HG03025 (cell line): ENCODE measurements around the gene NARS2.
A peak's percentile ranks its signal among the peaks of the same experiment; 100 is the strongest.
"Not testable (repeated sequence)": the region's sequence is repeated elsewhere in the genome, so short reads cannot be mapped to it uniquely, and the experiment has no call there.

ENCODE experiments used
- ATAC-seq: cut with Tn5 transposase; IDR thresholded peaks from one replicate; pipeline ENCODE4 v1.9.1; 2021; ENCODE audit warnings: mild to moderate bottlenecking, moderate library complexity; ENCODE audit not compliant: unreplicated experiment, low FRiP score

Gene NARS2

DNA sequence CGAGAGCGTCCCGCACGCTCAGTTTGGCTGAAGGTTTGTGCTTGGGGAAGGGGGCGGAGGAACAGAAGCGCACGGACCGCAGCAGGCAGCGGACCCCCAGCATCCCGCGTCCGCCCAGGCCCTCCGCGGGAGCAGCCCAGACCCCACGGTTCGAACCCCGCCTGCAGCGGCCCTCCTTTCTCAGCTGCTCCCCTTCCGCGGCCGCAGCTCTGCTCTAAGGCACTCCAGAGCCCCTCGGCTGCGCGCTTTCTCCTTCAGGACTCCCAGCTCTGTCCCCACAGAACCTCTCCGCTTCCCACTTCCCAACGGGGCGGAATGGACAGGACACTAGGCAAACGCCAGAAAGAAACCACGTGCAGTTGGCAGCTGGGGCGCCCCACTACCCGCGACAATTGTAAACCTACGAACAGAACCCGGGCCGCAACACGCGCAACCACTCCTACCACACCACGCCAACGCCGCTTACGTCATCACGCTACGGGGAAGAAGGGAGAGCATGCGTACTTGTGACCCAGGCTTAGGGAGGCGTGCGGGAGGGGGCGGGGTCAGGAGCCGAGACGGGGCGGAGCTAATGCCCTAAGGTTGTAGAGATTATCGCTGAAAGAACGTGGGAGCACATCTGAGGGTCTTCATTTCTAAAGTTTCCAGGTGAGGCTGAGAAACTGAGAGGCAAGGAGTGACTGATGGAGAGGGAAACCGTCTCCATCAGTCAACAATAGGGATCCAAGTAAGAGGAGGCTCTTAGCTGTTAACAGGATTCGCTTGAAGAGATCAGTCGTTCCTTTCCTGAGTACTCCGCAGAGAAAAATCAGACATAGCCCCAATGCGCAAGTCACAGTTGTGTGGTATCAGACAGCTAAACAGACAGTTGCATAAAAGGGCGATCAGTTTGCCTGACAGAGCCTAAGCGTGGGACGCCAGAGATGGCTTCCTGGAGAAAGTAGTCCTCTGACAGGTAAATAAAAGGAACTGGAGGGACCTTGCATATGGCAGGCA lies at the start of gene NARS2:
NARS2 (minus strand) TSS at position 479 of the 996 bp plus-strand sequence; CDS start at position 103, 376 bp downstream.
- peak; percentile 89 for ATAC-seq

DNA sequence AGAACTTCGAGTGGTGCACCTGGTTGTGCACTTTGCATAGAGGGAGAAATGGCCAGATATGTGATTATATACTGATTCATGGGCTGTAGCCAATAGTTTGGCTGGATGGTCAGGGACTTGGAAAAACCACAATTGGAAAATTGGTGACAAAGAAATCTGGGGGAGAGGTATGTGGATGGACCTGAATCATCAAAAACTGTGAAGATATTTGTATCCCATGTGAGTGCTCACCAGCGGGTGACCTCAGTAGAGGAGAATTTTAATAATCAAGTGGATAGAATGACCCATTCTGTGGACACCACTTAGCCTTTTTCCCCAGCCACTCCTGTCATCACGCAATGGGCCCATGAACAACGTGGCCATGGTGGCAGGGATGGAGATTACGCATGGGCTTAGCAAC lies 48.0 kb upstream of the NARS2 start:
- no peak for ATAC-seq

GRCh38 chr11:78620159-78620558 lies 45.5 kb upstream of the NARS2 start:
- no peak for ATAC-seq

DNA sequence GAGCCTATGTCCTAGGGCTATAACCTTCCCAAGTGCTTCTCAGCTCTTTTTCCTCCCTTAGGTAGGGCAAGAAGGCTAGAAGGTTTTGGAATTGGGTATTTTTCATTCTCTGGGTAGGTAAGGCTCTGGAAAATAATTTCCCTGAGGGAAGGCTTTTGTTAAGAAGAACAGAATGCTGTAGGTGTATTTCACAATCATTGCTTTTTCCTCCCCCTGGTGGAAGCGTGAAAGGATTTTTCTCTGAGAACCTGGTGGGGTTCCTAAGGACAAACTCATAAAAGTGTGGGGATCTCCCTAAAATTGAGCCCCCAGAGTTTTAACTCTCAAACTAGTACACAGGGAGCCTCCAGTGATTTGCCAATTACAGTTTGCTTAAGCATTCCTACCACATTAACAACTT lies 41.1 kb upstream of the NARS2 start:
- no peak for ATAC-seq

DNA sequence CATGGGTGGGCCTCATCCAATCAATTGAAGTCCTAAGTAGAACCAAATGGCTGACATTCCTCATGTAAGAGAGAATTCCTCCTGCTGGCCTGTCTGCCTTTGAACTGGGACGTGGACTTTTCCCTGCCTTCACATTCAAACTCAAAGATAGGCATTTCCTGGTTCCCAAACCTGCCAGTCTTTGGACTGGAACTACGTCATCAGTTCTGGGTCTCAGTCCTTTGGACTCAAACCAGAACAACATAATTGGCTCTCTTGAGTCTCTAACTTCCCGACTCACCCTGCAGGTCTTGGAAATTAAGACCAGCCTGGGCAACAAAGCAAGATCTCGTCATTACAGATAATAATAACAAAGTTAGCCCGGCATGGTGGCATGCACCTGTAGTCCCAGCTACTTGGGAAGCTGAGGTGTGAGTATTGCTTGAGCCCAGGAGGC lies 38.7 kb upstream of the NARS2 start:
- ATAC-seq: no peak

DNA sequence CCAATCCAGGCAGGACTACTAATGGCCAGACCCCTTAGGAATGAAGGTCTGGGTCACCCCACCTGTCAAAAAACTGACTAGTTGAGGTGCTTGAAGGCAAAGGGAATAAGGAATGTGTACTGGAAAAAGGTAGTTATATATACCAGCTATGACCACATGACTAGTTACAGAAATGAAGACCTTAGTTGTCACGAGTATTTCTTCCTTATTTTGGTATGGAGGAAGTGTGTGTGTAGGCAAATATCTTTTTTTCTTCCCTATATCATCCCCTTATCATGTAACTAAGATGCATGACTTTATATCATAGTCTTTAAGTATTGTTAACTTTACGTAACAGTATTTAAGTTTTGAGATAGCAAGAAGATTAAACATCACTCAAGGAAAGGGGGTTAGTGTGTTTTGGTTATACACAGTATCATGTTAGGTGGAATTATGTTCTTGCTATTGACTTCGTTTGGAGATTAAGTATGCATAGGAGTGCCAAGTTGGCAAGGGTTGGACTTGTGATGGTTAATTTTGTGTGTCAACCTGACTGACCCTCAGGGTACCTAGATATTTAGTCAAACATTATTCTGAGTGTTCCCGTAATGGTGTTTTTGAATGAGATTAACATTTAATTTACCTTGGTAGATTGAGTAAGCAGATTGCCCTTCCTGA lies 38.2 kb upstream of the NARS2 start:
- no peak for ATAC-seq

DNA sequence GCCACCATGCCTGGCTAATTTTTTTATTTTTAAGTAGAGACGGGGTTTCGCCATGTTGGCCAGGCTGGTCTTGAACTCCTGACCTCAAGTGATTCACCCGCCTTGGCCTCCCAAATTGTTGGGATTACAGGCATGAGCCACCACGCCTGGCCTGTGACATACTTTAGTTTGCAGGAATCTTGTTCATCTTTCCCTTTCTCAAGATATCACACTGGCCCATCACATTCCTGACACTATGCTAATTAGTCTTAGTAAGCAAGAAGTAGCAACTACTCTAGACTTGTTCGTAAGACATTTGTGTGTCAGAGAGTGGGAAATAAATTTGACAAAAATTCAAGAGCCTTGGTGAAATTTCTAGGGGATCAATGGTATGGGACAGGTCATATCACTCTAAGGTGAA lies 34.7 kb upstream of the NARS2 start:
- not testable (repeated sequence) for ATAC-seq

- ATAC-seq: no peak
Measured at GRCh38 chr11:78607696-78608095, 33.0 kb upstream of the NARS2 start.

DNA sequence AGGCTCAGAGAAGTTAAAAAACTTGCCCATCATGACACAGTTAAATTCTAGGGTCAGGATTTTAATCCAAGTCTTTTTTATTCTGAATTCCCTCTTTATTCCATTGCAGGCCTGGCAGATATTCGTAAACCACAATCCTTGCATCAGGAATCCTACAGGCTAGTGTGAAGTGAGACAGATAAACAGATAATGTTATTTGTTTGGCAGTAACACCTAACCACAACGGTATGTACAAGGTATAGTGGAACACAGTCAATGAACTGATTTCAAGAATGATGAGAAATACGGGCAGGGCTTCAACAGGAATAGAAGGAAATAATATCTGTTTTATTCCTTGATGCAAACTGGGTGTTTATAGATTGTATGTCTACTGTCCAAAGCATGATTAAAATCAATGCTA lies 32.0 kb upstream of the NARS2 start:
- no peak for ATAC-seq

DNA sequence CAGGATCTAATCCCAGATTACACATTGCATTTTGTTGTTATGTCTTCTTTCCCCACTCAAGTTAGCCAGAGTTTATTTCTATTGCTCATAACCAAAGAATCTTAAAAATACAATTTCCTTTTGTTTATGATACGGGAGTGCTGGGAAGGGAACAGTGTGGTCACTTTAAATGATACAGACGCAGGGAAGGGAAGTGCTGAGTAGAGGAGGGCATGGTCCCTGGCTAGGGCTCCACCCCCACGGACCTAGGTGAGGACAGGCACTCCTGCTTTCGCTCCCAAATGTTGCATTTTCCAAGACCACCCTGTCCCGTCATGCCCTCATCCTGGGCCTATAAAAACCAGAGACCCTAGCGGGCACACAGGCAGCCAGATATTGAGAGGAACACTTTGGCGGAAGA lies 30.6 kb upstream of the NARS2 start:
- no peak for ATAC-seq

DNA sequence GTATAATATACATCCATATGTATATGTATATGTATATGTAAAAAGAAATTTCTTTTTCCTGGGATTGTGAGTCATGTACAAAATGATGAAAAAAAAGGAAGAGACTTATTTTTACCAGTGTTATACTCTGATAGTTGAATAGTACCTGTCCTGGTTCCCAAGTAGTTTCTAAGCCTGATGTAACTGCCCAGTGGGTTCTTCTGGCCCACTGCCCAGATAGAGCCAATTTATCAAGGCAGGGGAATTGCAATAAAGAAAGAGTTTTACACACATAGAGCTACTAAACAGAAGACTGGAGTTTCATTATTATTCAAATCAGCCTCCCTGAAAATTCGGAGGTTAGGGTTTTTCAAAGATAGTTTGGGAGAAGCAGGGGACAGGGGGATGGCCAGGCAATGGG lies 29.1 kb upstream of the NARS2 start:
- no peak for ATAC-seq

GRCh38 chr11:78602771-78603170 lies 28.1 kb upstream of the NARS2 start:
- not testable (repeated sequence) for ATAC-seq

- ATAC-seq: not testable (repeated sequence)
Measured at GRCh38 chr11:78601066-78601465, 26.4 kb upstream of the NARS2 start.

- ATAC-seq: not testable (repeated sequence)
Measured at GRCh38 chr11:78597579-78597978, 22.9 kb upstream of the NARS2 start.

DNA sequence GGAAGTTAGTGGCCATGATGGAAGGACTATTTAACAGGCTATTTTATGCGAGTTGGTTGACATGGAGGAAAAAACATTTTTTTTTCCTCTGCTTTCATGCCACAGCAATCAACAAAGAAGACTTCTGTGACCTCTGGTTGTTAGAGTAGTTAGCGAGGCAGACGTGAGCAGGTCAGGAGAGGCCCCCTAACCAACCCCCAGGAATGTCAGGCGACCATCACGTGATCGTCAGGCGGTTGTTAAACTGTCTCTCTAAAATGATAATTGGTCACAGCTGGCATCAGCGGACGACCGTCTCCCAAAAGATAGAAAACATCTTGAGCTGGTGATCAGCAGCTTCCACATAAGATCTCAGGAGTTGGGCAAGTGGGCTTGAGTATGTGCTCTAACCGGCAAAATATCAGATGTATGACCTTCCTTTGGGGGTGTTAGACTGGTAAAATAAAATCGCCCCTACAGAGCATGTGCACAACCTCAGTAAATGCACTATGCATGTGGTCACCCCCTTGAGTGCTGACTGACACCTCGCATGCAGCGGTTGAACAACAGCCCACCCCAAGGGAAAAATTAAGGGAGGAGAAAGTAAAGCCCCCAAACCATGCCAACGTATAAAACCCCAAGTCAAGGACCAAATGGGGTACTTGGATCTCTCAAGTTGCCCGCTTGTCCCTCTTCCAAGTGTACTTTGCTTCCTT lies 20.9 kb upstream of the NARS2 start:
- no peak for ATAC-seq

GRCh38 chr11:78594814-78595213 lies 20.1 kb upstream of the NARS2 start:
- ATAC-seq: no peak

GRCh38 chr11:78588517-78588916 lies 13.9 kb upstream of the NARS2 start:
- no peak for ATAC-seq

DNA sequence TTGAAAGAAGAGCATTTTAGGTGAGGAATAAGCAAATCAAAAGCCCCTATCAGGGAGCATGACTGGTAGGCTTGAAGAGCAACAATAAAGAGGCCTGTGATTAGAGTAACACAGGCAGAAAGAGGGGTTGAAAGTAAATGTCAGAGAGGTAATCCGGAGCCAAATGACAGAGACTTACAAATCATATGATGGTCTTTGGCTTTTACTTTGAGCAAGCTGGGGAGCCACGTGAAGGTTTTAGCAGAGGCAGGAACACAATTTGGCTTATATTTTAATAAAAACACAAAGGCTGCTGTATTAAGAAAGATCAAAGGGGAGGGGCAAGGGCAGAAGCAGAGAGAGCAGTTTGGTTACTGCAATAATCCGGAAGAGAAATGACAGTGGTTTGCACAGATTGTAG lies 12.8 kb upstream of the NARS2 start:
- no peak for ATAC-seq

- no peak for ATAC-seq
Measured at GRCh38 chr11:78586452-78587046, 11.9 kb upstream of the NARS2 start.

- ATAC-seq: no peak
Measured at GRCh38 chr11:78583889-78584288, 9.2 kb upstream of the NARS2 start.

DNA sequence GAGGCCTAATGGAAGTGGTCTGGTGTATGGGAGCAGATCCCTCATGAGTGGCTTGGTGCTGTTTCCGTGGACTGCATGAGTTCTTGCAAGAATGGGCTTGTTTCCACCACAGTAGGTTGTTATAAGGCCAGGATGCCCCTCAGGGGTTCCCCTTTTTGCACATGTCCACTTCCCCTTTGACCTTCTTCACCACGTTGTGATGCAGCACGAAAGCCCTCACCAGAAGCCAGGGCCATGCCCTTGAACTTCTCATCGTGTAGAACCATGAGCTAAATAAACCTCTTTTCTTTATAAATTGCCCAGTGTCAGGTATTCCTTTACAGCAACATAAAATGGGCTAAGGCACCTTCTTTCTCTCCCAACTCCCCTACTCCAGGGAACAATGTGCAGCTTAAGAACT lies 2.8 kb upstream of the NARS2 start:
- no peak for ATAC-seq
